ENCODE measurements around the gene ARRDC2.

Gene ARRDC2

GRCh38 chr19:18062028-18062427, 54.1 kb downstream of the ARRDC2 start:
- Histone ChIP-seq H3K36me3 (ENCODE audit: insufficient read depth, insufficient read length, low read length) (no peaks in the 10 kb centered on the region), H3K9ac (ENCODE audit: insufficient read length, low read depth) (no peak overlapping the region), H3K4me3 (ENCODE audit: insufficient read length, low read depth) (no peak overlapping the region), H3K9me3 (ENCODE audit: insufficient read depth, low read length) (no peaks in the 10 kb centered on the region), H3K27me3 (ENCODE audit: insufficient read depth, insufficient read length) (no peaks in the 10 kb centered on the region), H3K4me1 (ENCODE audit: insufficient read depth, insufficient read length) (peaks cover 8% of the 10 kb centered on the region)
- TF ChIP-seq YY1 (IDR thresholded peaks at IDR 0.05; ENCODE audit: insufficient read depth, insufficient read length) = no peak
- no peak for TF ChIP-seq SUZ12 (IDR thresholded peaks at IDR 0.05; ENCODE audit: extremely low read depth, insufficient read depth, insufficient read length)
- no peak for TF ChIP-seq ZNF274 (IDR thresholded peaks at IDR 0.05; ENCODE audit: low read depth, low read length)
- no peak for DNase-seq (ENCODE audit: low read depth, low spot score)

- Histone ChIP-seq H3K4me1 (ENCODE audit: insufficient read depth, insufficient read length) (peaks cover 5% of the 10 kb centered on the region), H3K36me3 (ENCODE audit: insufficient read depth, insufficient read length, low read length) (no peaks in the 10 kb centered on the region), H3K27me3 (ENCODE audit: insufficient read depth, insufficient read length) (no peaks in the 10 kb centered on the region), H3K9me3 (ENCODE audit: insufficient read depth, low read length) (no peaks in the 10 kb centered on the region), H3K9ac (ENCODE audit: insufficient read length, low read depth) (no peak overlapping the region), H3K4me3 (ENCODE audit: insufficient read length, low read depth) (no peak overlapping the region)
- peak; percentile 32 for DNase-seq (ENCODE audit: low read depth, low spot score)
- no peak for TF ChIP-seq ZNF274 (IDR thresholded peaks at IDR 0.05; ENCODE audit: low read depth, low read length)
- TF ChIP-seq SUZ12 (IDR thresholded peaks at IDR 0.05; ENCODE audit: extremely low read depth, insufficient read depth, insufficient read length) = no peak
- TF ChIP-seq YY1 (IDR thresholded peaks at IDR 0.05; ENCODE audit: insufficient read depth, insufficient read length) = no peak
Measured at GRCh38 chr19:18063463-18063862, 55.5 kb downstream of the ARRDC2 start.
